Stimulated activated naive CD8-positive, alpha-beta T cell treated with anti-CD3 and anti-CD28 coated beads, Interleukin-15, Interleukin-2, amounts not matched to agents 100 ng/mL and 50 ng/mL, for 24 hours (primary cell): ENCODE measurements around the gene APOBEC3B.
"Not testable (repeated sequence)": the region's sequence is repeated elsewhere in the genome, so short reads cannot be mapped to it uniquely, and the experiment has no call there.

Source experiments
- H3K27ac Mint-ChIP-seq: one replicate; pipeline ENCODE4 v1.8.0; 2021; ENCODE audit warnings: mild to moderate bottlenecking, mixed read lengths
- H3K27me3 Mint-ChIP-seq: one replicate; pipeline ENCODE4 v1.8.0; 2021; ENCODE audit warnings: mixed read lengths
- H3K36me3 Mint-ChIP-seq: one replicate; pipeline ENCODE4 v1.8.0; 2021; ENCODE audit warnings: low read depth, mixed read lengths
- H3K4me1 Mint-ChIP-seq: one replicate; pipeline ENCODE4 v1.8.0; 2021; ENCODE audit warnings: low read depth, mixed read lengths
- H3K4me3 Mint-ChIP-seq: one replicate; pipeline ENCODE4 v1.8.0; 2021; ENCODE audit warnings: mild to moderate bottlenecking, mixed read lengths
- H3K9me3 Mint-ChIP-seq: one replicate; pipeline ENCODE4 v1.8.0; 2021; ENCODE audit warnings: mixed read lengths

The APOBEC3B gene

DNA sequence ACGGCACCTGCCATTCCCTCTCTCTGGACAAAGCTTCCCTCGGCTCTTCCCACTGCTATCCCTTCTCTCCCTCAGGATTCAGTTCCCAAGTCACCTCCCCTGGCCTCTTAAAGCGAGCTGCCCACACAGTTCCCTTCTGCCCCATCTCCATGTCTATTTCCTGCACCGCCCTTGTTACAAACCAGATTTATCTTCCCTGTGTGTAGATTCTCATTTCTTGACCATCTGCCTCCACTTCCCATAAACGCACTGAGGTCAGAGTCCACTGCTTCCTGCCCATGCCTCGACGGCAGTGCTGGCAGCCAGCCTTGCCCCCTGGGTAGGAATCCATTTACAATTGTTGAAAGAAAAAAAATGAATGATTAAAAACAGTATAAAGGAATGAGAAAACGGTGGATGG, 11.6 kb upstream of the APOBEC3B start:
- H3K4me1 Mint-ChIP-seq, result no peaks in the 10 kb centered on the region
- no peaks in the 10 kb centered on the region for H3K36me3 Mint-ChIP-seq
- H3K4me3 Mint-ChIP-seq, result no peak overlapping the region
- peaks cover 11% of the 10 kb centered on the region for H3K27me3 Mint-ChIP-seq
- no peaks in the 10 kb centered on the region for H3K9me3 Mint-ChIP-seq
- no peak overlapping the region for H3K27ac Mint-ChIP-seq

- no peak overlapping the region for H3K27ac Mint-ChIP-seq
- H3K36me3 Mint-ChIP-seq, result no peaks in the 10 kb centered on the region
- no peaks in the 10 kb centered on the region for H3K4me1 Mint-ChIP-seq
- peaks cover 11% of the 10 kb centered on the region for H3K27me3 Mint-ChIP-seq
- H3K9me3 Mint-ChIP-seq, result no peaks in the 10 kb centered on the region
- no peak overlapping the region for H3K4me3 Mint-ChIP-seq
Observed at GRCh38 chr22:38971202-38971601, 10.9 kb upstream of the APOBEC3B start.

GRCh38 chr22:38971791-38972190, 10.4 kb upstream of the APOBEC3B start:
- Mint-ChIP-seq H3K9me3 (no peaks in the 10 kb centered on the region), H3K4me1 (no peaks in the 10 kb centered on the region), H3K36me3 (no peaks in the 10 kb centered on the region), H3K4me3 (no peak overlapping the region), H3K27me3 (peaks cover 10% of the 10 kb centered on the region), H3K27ac (no peak overlapping the region)

GRCh38 chr22:38972558-38972957, 9.6 kb upstream of the APOBEC3B start:
- H3K4me1 Mint-ChIP-seq, result peaks cover 5% of the 10 kb centered on the region
- peaks cover 9% of the 10 kb centered on the region for H3K27me3 Mint-ChIP-seq
- H3K27ac Mint-ChIP-seq, result no peak overlapping the region
- no peaks in the 10 kb centered on the region for H3K9me3 Mint-ChIP-seq
- H3K4me3 Mint-ChIP-seq, result no peak overlapping the region
- no peaks in the 10 kb centered on the region for H3K36me3 Mint-ChIP-seq

GRCh38 chr22:38973289-38974169, 8.6 kb upstream of the APOBEC3B start:
- peaks cover 9% of the 10 kb centered on the region for H3K27me3 Mint-ChIP-seq
- H3K27ac Mint-ChIP-seq, result no peak overlapping the region
- no peaks in the 10 kb centered on the region for H3K9me3 Mint-ChIP-seq
- H3K4me3 Mint-ChIP-seq, result no peak overlapping the region
- peaks cover 5% of the 10 kb centered on the region for H3K4me1 Mint-ChIP-seq
- H3K36me3 Mint-ChIP-seq, result no peaks in the 10 kb centered on the region

GRCh38 chr22:38974170-38974825, 7.8 kb upstream of the APOBEC3B start:
- Mint-ChIP-seq H3K36me3 (no peaks in the 10 kb centered on the region), H3K9me3 (no peaks in the 10 kb centered on the region), H3K4me3 (no peak overlapping the region), H3K4me1 (peaks cover 5% of the 10 kb centered on the region), H3K27me3 (peaks cover 9% of the 10 kb centered on the region), H3K27ac (no peak overlapping the region)

DNA sequence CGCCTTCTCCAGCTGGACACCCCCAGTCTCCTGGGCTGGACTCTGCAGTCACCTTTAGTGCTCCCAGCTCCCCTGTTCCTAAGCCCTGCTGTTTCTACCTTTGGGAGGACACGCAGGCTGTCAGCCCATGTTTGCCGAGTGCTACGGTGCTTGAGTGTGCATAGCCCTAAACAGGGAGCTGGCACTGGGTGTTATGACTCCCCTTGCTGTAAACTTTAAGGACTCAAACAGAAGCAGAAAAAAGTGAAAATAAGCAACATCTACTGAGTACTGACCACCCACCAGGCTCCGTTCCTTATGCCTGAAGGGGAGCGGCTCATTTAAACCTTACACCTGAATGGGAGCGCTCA, 7.3 kb upstream of the APOBEC3B start:
- peaks cover 5% of the 10 kb centered on the region for H3K4me1 Mint-ChIP-seq
- H3K27ac Mint-ChIP-seq, result no peak overlapping the region
- H3K27me3 Mint-ChIP-seq, result peaks cover 9% of the 10 kb centered on the region
- no peaks in the 10 kb centered on the region for H3K36me3 Mint-ChIP-seq
- no peaks in the 10 kb centered on the region for H3K9me3 Mint-ChIP-seq
- no peak overlapping the region for H3K4me3 Mint-ChIP-seq

- peaks cover 16% of the 10 kb centered on the region for H3K4me1 Mint-ChIP-seq
- not testable (repeated sequence) for H3K27ac Mint-ChIP-seq, H3K4me3 Mint-ChIP-seq, H3K36me3 Mint-ChIP-seq, H3K9me3 Mint-ChIP-seq, H3K27me3 Mint-ChIP-seq
Observed at GRCh38 chr22:38977289-38977688, 4.9 kb upstream of the APOBEC3B start.

- H3K36me3 Mint-ChIP-seq, H3K9me3 Mint-ChIP-seq, H3K4me3 Mint-ChIP-seq, H3K27ac Mint-ChIP-seq, H3K27me3 Mint-ChIP-seq: not testable (repeated sequence)
- peaks cover 36% of the 10 kb centered on the region for H3K4me1 Mint-ChIP-seq
Observed at GRCh38 chr22:38980587-38980986, 1.6 kb upstream of the APOBEC3B start.

- no peaks in the 10 kb centered on the region for H3K9me3 Mint-ChIP-seq
- H3K4me1 Mint-ChIP-seq, result peaks cover 43% of the 10 kb centered on the region
- no peaks in the 10 kb centered on the region for H3K27me3 Mint-ChIP-seq
- H3K36me3 Mint-ChIP-seq, result peaks cover 4% of the 10 kb centered on the region
- H3K27ac Mint-ChIP-seq, result no peak overlapping the region
- no peak overlapping the region for H3K4me3 Mint-ChIP-seq
Observed at GRCh38 chr22:38981005-38981991, 849 bp upstream of the APOBEC3B start.

DNA sequence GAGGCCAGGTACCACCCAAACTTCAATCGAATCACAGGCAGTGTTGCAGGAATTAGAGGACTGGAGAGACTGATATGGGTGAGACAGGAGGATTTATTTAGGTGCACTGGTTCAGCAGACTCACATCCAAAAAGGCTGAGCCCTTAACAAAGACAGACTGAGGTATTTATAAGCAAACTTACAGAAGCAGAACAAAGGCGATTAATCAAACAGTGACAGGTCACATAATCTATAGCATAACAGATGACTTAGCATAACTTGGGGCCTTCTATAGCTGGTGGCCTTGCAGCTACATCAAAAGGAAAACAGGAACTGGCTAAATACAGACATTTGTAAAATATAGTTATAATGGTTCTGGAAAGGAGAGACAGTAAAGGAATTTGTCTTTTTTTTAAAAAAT, 2.1 kb downstream of the APOBEC3B start:
- H3K4me1 Mint-ChIP-seq, result peaks cover 48% of the 10 kb centered on the region
- peaks cover 4% of the 10 kb centered on the region for H3K36me3 Mint-ChIP-seq
- H3K4me3 Mint-ChIP-seq, result peak overlapping the region; percentile 5
- H3K27ac Mint-ChIP-seq, result peak overlapping the region; percentile 41
- H3K27me3 Mint-ChIP-seq, result no peaks in the 10 kb centered on the region
- no peaks in the 10 kb centered on the region for H3K9me3 Mint-ChIP-seq

- Mint-ChIP-seq H3K4me1 (peaks cover 52% of the 10 kb centered on the region), H3K27ac (peak overlapping the region; percentile 85), H3K4me3 (peak overlapping the region; percentile 30)
- not testable (repeated sequence) for H3K27me3 Mint-ChIP-seq, H3K36me3 Mint-ChIP-seq, H3K9me3 Mint-ChIP-seq
Observed at GRCh38 chr22:38984784-38985757, 2.9 kb downstream of the APOBEC3B start.

GRCh38 chr22:38986629-38987028, 4.5 kb downstream of the APOBEC3B start:
- H3K36me3 Mint-ChIP-seq, result peaks cover 4% of the 10 kb centered on the region
- H3K4me3 Mint-ChIP-seq, result no peak overlapping the region
- H3K27ac Mint-ChIP-seq, result no peak overlapping the region
- H3K27me3 Mint-ChIP-seq, result no peaks in the 10 kb centered on the region
- no peaks in the 10 kb centered on the region for H3K9me3 Mint-ChIP-seq
- peaks cover 47% of the 10 kb centered on the region for H3K4me1 Mint-ChIP-seq
